Hematopoietic multipotent progenitor cell treated with erythropoietin and hydrocortisone succinate and interleukin-3 and kit ligand, for 8 days (in vitro differentiated cells): ENCODE measurements around the gene DEPDC4.

Experiments used
- DNase-seq: peaks from one replicate; pipeline ENCODE4 v3.0.0-alpha.2; 2015

The DEPDC4 gene

DNA sequence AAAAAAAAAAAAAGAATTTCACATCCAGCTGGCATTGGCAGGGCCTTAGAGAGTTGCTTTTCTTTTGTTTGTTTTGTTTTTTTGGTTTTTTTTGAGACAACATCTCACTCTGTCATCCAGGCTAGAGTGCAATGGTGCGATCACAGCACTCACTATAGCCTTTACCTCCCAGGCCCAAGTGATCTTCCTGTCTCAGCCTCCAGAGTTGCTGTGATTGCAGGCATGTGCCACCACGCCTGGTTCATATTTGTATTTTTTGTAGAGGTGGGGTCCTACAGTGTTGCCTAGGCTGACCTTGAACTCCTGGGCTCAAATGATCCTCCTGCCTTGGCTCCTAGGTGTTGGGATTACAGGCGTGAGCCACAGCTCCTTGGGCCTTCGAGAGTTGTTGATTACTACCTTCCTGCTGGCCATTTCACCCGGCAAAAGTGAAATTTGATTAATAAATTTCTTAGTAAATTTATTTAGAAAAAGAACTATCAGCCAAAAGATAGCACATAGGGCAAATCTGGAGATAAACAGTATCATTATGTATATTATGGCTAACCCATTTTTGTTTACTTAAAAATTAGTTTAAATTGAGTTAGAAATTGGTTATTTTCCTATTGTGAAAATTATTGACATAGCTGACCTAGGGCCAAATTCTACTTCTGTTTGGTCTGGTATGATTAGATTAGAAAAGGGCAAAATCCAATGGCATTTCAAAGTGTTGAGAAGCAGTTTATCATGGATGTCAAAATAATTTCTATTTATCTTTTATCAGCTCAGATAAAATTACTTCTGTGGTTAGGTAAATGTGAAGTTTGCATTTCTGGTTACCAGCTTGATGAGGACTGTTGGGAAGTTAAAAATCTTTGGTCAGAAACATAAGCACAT is 53.6 kb downstream of the DEPDC4 start:
- no peak for DNase-seq

- no peak for DNase-seq
Measured at GRCh38 chr12:100211698-100212097, 55.2 kb downstream of the DEPDC4 start.

GRCh38 chr12:100208834-100209233 is 58.0 kb downstream of the DEPDC4 start:
- DNase-seq, result no peak

DNA sequence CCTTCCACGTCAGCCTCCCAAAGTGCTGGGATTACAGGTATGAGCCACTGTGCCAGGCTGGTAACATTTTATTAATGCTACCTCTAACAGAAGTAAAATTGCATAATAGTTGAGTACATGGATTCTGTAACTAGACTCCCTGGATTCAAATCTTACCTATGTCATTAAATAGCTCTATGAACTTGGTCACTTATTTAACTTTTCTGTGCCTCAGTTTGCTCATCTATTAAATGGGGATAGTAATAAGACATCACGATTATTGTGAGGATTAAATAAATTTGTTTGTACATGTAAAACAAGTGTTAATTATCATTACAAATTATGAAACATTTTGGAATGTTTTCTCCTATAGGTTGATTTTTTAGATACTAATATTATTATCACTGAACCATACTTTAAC is 59.6 kb downstream of the DEPDC4 start:
- DNase-seq, result no peak

GRCh38 chr12:100201604-100202423 is 65.1 kb downstream of the DEPDC4 start:
- DNase-seq, result no peak

- peak; percentile 97 for DNase-seq
Measured at GRCh38 chr12:100200463-100201181, 66.3 kb downstream of the DEPDC4 start, which contains the start of gene ACTR6. ACTR6 (plus strand) TSS chr12:100200815; CDS start chr12:100200852, 37 bp downstream.

- peak; percentile 83 for DNase-seq
Measured at GRCh38 chr12:100199347-100200149, 67.3 kb downstream of the DEPDC4 start.

GRCh38 chr12:100199023-100199346 is 67.9 kb downstream of the DEPDC4 start:
- DNase-seq, result peak; percentile 25

GRCh38 chr12:100197486-100197885 is 69.4 kb downstream of the DEPDC4 start:
- no peak for DNase-seq

- DNase-seq, result no peak
Measured at GRCh38 chr12:100193085-100193484, 73.8 kb downstream of the DEPDC4 start.
